ENCODE data around the gene SZRD1. TPM values are rescaled to one million over a fixed set of nuclear protein-coding genes. Genes with fewer than 3 reads are reported as not detected.

The SZRD1 gene
- total and polyA plus RNA-seq, 2 donors (not counting 3 experiments of a cell fraction or from before 2014, with no cell fraction given) = 162 to 164 TPM

DNA sequence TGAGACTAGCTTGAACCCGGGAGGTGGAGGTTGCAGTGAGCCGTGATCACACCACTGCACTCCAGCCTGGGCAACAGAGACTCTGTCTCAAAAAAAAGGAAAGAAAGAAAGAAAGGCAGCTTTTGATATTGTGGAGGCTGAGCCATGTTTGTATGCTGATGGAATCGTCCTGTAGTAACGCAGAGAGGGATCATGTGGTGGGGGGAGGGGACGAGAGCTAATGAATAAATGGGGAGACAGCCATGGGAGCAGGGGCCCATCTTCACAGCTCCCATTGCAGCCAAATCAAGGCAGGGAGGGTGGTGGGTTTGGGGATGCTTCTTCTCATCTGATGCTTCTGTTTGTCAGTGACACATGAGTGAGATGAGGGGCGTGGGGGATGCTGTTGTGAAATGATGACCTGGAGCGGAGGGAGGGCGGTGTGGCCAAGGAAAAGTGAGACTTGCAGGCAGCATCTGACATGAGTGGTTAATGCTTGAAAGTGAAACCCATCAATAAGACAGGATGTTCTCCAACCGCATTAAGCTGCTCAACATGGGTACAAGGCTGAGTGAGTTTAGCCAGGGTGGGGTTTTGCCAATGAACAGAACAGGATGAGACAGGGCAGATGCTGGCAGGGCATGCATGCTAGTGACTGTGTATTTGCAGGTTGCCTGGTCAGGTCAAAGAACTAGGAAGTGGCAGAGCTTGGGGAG is 53.5 kb downstream of the SZRD1 start:
- H3K9me1 ChIP-seq (replicated peaks; ENCODE audit: control insufficient read depth, extremely low read depth, insufficient read depth, low read length) = no peaks in the 10 kb centered on the region
- dilution Hi-C loops (cut with MboI; ENCODE audit: extremely low pct_ligation_motif_present, low sequenced_read_pairs) = no loop called here
- no peaks in the 10 kb centered on the region for H3K27me3 ChIP-seq (ENCODE audit: control insufficient read depth in 2 of 2, insufficient read depth in 2 of 2, low read length in 2 of 2)
- H3K79me2 ChIP-seq (ENCODE audit: control insufficient read depth, insufficient read depth, low read length) = no peaks in the 10 kb centered on the region
- no peak overlapping the region for H3K4me2 ChIP-seq (ENCODE audit: insufficient read depth, low read length)
- no peaks in the 10 kb centered on the region for H3K9me3 ChIP-seq (replicated peaks; ENCODE audit: control insufficient read depth, insufficient read depth, low read length)
- intact Hi-C loops (cut with micrococcal nuclease) = no loop called here
- BruUV-seq (replicated peaks) = no TSS peak
- no peak overlapping the region for H3K27ac ChIP-seq (ENCODE audit: insufficient read depth, low read depth, low read length)
- no peaks in the 10 kb centered on the region for H4K20me1 ChIP-seq (replicated peaks; ENCODE audit: control insufficient read depth, extremely low read depth, insufficient read depth, low read length)
- H2AFZ ChIP-seq (ENCODE audit: low read depth, low read length) = no peak overlapping the region
- DNase-seq (ENCODE audit: low read depth, low spot score) (no peak), FAIRE-seq (no peak)
- no peak overlapping the region for H3K9ac ChIP-seq (replicated peaks; ENCODE audit: extremely low read depth, insufficient read depth, low read length)
- no peak for TF ChIP-seq MYC (IDR thresholded peaks at IDR 0.05; ENCODE audit: low read depth, low read length)
- TF ChIP-seq FOS (IDR thresholded peaks at IDR 0.05; ENCODE audit: borderline replicate concordance, insufficient read depth, low read length) = no peak
- TF ChIP-seq CTCF (IDR thresholded peaks at IDR 0.05; ENCODE audit: extremely low read depth in 1 of 2, insufficient read depth in 1 of 2, low read depth in 1 of 2, low read length in 2 of 2) = no peak
- TF ChIP-seq, protein P1, sequence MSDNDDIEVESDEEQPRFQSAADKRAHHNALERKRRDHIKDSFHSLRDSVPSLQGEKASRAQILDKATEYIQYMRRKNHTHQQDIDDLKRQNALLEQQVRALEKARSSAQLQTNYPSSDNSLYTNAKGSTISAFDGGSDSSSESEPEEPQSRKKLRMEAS (IDR thresholded peaks at IDR 0.05; ENCODE audit: insufficient read depth, insufficient read length) = no peak
- no peak for TF ChIP-seq JUN (IDR thresholded peaks at IDR 0.05; ENCODE audit: borderline replicate concordance, insufficient read depth, insufficient read length, low read depth)
- TF ChIP-seq POLR2A (IDR thresholded peaks at IDR 0.05; ENCODE audit: low read depth, low read length) = no peak
- TF ChIP-seq POLR2AphosphoS5 (IDR thresholded peaks at IDR 0.05; ENCODE audit: insufficient read depth, low read depth, low read length) = no peak
- no peak for TF ChIP-seq EZH2 (IDR thresholded peaks at IDR 0.05; ENCODE audit: borderline replicate concordance, low read depth, low read length, severe bottlenecking)
- no peak for TF ChIP-seq GATA2 (IDR thresholded peaks at IDR 0.05; ENCODE audit: insufficient read depth, insufficient read length, low read depth, low read length)
- CTCF ChIA-PET = no interaction called here
- H3K36me3 ChIP-seq (ENCODE audit: control insufficient read depth in 2 of 2, extremely low read depth in 1 of 2, insufficient read depth in 2 of 2, low read length in 2 of 2) = no peaks in the 10 kb centered on the region
- H3K4me3 ChIP-seq (replicated peaks in 1 of 3; ENCODE audit: insufficient read depth in 1 of 3, low read depth in 1 of 3, low read length in 3 of 3) = no peak overlapping the region
- no peaks in the 10 kb centered on the region for H3K4me1 ChIP-seq (ENCODE audit: control insufficient read depth, extremely low read depth, insufficient read depth, low read length)
- POLR2A ChIA-PET = interaction anchor here (0.6 kb wide), 1 partner anchor 44 kb away, joined by 8 read pairs; no protein-coding TSS in a partner anchor

Measured in endothelial cell of umbilical vein (primary cell).